Measurements from ENCODE around the gene S100A9. TPM values are rescaled to one million over a fixed set of nuclear protein-coding genes. Genes with fewer than 3 reads are reported as not detected.

S100A9 gene
- total RNA-seq, 1 experiment from 2014 or later: 559 TPM

- ChIA-PET POLR2A (ENCODE audit: unreplicated experiment) (no interaction called here), CTCF (no interaction called here)
- Histone ChIP-seq H3K27me3 (ENCODE audit: low read length) (peaks cover 32% of the 10 kb centered on the region), H3K4me1 (ENCODE audit: insufficient read depth, low read length) (peaks cover 29% of the 10 kb centered on the region), H3K9ac (ENCODE audit: low read length) (no peak overlapping the region), H3K4me3 (ENCODE audit: low read length) (no peak overlapping the region), H3F3A (ENCODE audit: low read length, unreplicated experiment) (no peaks in the 10 kb centered on the region), H3K4me2 (ENCODE audit: low read length) (no peak overlapping the region), H3K79me2 (ENCODE audit: low read length) (no peaks in the 10 kb centered on the region), H3K9me2 (replicated peaks; ENCODE audit: low read length) (no peaks in the 10 kb centered on the region), H3K9me3 (ENCODE audit: low read length) (no peaks in the 10 kb centered on the region), H3K36me3 (ENCODE audit: low read depth, low read length) (no peaks in the 10 kb centered on the region), H3K27ac (ENCODE audit: low read length) (no peak overlapping the region), H4K20me1 (ENCODE audit: low read length) (no peaks in the 10 kb centered on the region), H2AFZ (ENCODE audit: low read length) (no peak overlapping the region)
- no peak for DNase-seq
- no peak for ATAC-seq
- TF ChIP-seq EZH2 (IDR thresholded peaks at IDR 0.05; ENCODE audit: low read length, unreplicated experiment) (no peak), EZH2phosphoT487 (IDR thresholded peaks at IDR 0.05; ENCODE audit: borderline replicate concordance, low read length) (no peak)
- TF ChIP-seq, protein P1, sequence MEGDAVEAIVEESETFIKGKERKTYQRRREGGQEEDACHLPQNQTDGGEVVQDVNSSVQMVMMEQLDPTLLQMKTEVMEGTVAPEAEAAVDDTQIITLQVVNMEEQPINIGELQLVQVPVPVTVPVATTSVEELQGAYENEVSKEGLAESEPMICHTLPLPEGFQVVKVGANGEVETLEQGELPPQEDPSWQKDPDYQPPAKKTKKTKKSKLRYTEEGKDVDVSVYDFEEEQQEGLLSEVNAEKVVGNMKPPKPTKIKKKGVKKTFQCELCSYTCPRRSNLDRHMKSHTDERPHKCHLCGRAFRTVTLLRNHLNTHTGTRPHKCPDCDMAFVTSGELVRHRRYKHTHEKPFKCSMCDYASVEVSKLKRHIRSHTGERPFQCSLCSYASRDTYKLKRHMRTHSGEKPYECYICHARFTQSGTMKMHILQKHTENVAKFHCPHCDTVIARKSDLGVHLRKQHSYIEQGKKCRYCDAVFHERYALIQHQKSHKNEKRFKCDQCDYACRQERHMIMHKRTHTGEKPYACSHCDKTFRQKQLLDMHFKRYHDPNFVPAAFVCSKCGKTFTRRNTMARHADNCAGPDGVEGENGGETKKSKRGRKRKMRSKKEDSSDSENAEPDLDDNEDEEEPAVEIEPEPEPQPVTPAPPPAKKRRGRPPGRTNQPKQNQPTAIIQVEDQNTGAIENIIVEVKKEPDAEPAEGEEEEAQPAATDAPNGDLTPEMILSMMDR (conservative IDR thresholded peaks at IDR 0.05; ENCODE audit: low read depth, low read length): no peak
- intact Hi-C loops (cut with micrococcal nuclease): no loop called here
- BruUV-seq (replicated peaks): no TSS peak
These were observed 34.6 kb downstream of the S100A9 start for GRCh38 chr1:153392258-153392657.

- no peak overlapping the region for H2AFZ ChIP-seq (ENCODE audit: low read length)
- H3K9me2 ChIP-seq (replicated peaks; ENCODE audit: low read length): no peaks in the 10 kb centered on the region
- H3K36me3 ChIP-seq (ENCODE audit: low read depth, low read length): no peaks in the 10 kb centered on the region
- TF ChIP-seq EZH2phosphoT487 (IDR thresholded peaks at IDR 0.05; ENCODE audit: borderline replicate concordance, low read length) (no peak), EZH2 (IDR thresholded peaks at IDR 0.05; ENCODE audit: low read length, unreplicated experiment) (no peak)
- TF ChIP-seq, protein P1 (conservative IDR thresholded peaks at IDR 0.05; ENCODE audit: low read depth, low read length): no peak
- intact Hi-C loops (cut with micrococcal nuclease): no loop called here
- peaks cover 29% of the 10 kb centered on the region for H3K4me1 ChIP-seq (ENCODE audit: insufficient read depth, low read length)
- H3K27me3 ChIP-seq (ENCODE audit: low read length): peaks cover 38% of the 10 kb centered on the region
- peak; percentile 28 for DNase-seq
- H3F3A ChIP-seq (ENCODE audit: low read length, unreplicated experiment): no peaks in the 10 kb centered on the region
- H3K79me2 ChIP-seq (ENCODE audit: low read length): no peaks in the 10 kb centered on the region
- H3K4me2 ChIP-seq (ENCODE audit: low read length): no peak overlapping the region
- ChIA-PET POLR2A (ENCODE audit: unreplicated experiment) (no interaction called here), CTCF (no interaction called here)
- H4K20me1 ChIP-seq (ENCODE audit: low read length): no peaks in the 10 kb centered on the region
- no peak overlapping the region for H3K27ac ChIP-seq (ENCODE audit: low read length)
- H3K9me3 ChIP-seq (ENCODE audit: low read length): no peaks in the 10 kb centered on the region
- H3K9ac ChIP-seq (ENCODE audit: low read length): no peak overlapping the region
- H3K4me3 ChIP-seq (ENCODE audit: low read length): no peak overlapping the region
- no peak for ATAC-seq
- no TSS peak for BruUV-seq (replicated peaks)
These were observed 35.2 kb downstream of the S100A9 start for GRCh38 chr1:153392822-153393221.

- peaks cover 29% of the 10 kb centered on the region for H3K4me1 ChIP-seq (ENCODE audit: insufficient read depth, low read length)
- intact Hi-C loops (cut with micrococcal nuclease): no loop called here
- H3K4me2 ChIP-seq (ENCODE audit: low read length): no peak overlapping the region
These were observed 36.3 kb downstream of the S100A9 start for GRCh38 chr1:153393926-153394325.

More at GRCh38 chr1:153393926-153394325, 36.3 kb downstream of the S100A9 start:
- Histone ChIP-seq H3K4me3 (ENCODE audit: low read length) (no peak overlapping the region), H3K27me3 (ENCODE audit: low read length) (peaks cover 47% of the 10 kb centered on the region), H3K9me3 (ENCODE audit: low read length) (no peaks in the 10 kb centered on the region), H3K36me3 (ENCODE audit: low read depth, low read length) (no peaks in the 10 kb centered on the region), H3K9ac (ENCODE audit: low read length) (no peak overlapping the region), H3K27ac (ENCODE audit: low read length) (no peak overlapping the region), H3K79me2 (ENCODE audit: low read length) (no peaks in the 10 kb centered on the region), H3F3A (ENCODE audit: low read length, unreplicated experiment) (no peaks in the 10 kb centered on the region), H2AFZ (ENCODE audit: low read length) (no peak overlapping the region), H4K20me1 (ENCODE audit: low read length) (no peaks in the 10 kb centered on the region), H3K9me2 (replicated peaks; ENCODE audit: low read length) (no peaks in the 10 kb centered on the region)
- no peak for DNase-seq
- CTCF ChIA-PET: no interaction called here
- TF ChIP-seq, protein P1 (conservative IDR thresholded peaks at IDR 0.05; ENCODE audit: low read depth, low read length): peak; percentile 31; the same call in 1 of the 2 replicates
- TF ChIP-seq EZH2phosphoT487 (IDR thresholded peaks at IDR 0.05; ENCODE audit: borderline replicate concordance, low read length): no peak
- BruUV-seq (replicated peaks): no TSS peak
- ATAC-seq: no peak
- POLR2A ChIA-PET (ENCODE audit: unreplicated experiment): no interaction called here
